Measurements from ENCODE around the gene TUBA4B. TPM values are rescaled to one million over a fixed set of nuclear protein-coding genes. Genes with fewer than 3 reads are reported as not detected.
A peak's percentile ranks its signal among the peaks of the same experiment; 100 is the strongest.

TUBA4B gene
- total RNA-seq, 1 experiment from 2014 or later, result not detected

GRCh38 chr2:219250049-219250781 is 2.8 kb upstream of the TUBA4B start:
- H3K4me3 Mint-ChIP-seq, result no peak overlapping the region
- H3K18ac ChIP-seq (ENCODE audit: insufficient read length, low read depth, low read length), result no peak overlapping the region

More at GRCh38 chr2:219250049-219250781, 2.8 kb upstream of the TUBA4B start:
- H2BK15ac ChIP-seq (ENCODE audit: low read depth, low read length), result no peak overlapping the region
- H3K4me1 ChIP-seq (ENCODE audit: insufficient read depth, low read length), result peaks cover 5% of the 10 kb centered on the region
- no peak overlapping the region for H2BK20ac ChIP-seq (ENCODE audit: low read depth, low read length, poor library complexity, severe bottlenecking)
- no peak overlapping the region for H4K91ac ChIP-seq (ENCODE audit: insufficient read length, low read depth, low read length)
- DNase-seq, result no peak
- no peaks in the 10 kb centered on the region for H3K9me3 ChIP-seq (ENCODE audit: control insufficient read depth, low read depth, low read length)
- no peak overlapping the region for H2BK120ac ChIP-seq (ENCODE audit: low read depth, low read length, poor library complexity, severe bottlenecking)
- peaks cover 44% of the 10 kb centered on the region for H3K27me3 Mint-ChIP-seq (ENCODE audit: low read depth)
- no peak overlapping the region for H3K56ac ChIP-seq (ENCODE audit: insufficient read length, low read depth, low read length)
- H3K36me3 Mint-ChIP-seq (ENCODE audit: insufficient read depth in 1 of 3, low read depth in 3 of 3), result peaks cover 9 to 24% (median 23%) of the 10 kb centered on the region in 3 experiments; a peak in 6 of 7 replicates
- H3K9me3 Mint-ChIP-seq, result no peaks in the 10 kb centered on the region; a peak in 1 of 5 replicates
- no peak overlapping the region for H2AK5ac ChIP-seq (ENCODE audit: insufficient read length, low read length)
- peaks cover 33 to 45% of the 10 kb centered on the region in 2 experiments for H3K4me1 Mint-ChIP-seq
- H4K5ac ChIP-seq (ENCODE audit: insufficient read length, low read depth, low read length), result no peak overlapping the region
- H3K23me2 ChIP-seq (ENCODE audit: insufficient read length, low read depth, low read length, poor library complexity, severe bottlenecking), result peaks cover 22% of the 10 kb centered on the region
- H3K27ac Mint-ChIP-seq, result peak overlapping the region in 2 of 3 experiments; percentile 29 to 81; a peak in 2 of 7 replicates
- H3K27me3 ChIP-seq (ENCODE audit: insufficient read depth, low read length), result peaks cover 8% of the 10 kb centered on the region
- no peaks in the 10 kb centered on the region for H3K79me1 ChIP-seq (ENCODE audit: insufficient read depth, low read depth, low read length, poor library complexity, severe bottlenecking)
- H3K27ac ChIP-seq (ENCODE audit: insufficient read length, low read depth, low read length), result no peak overlapping the region
- H3K23ac ChIP-seq (ENCODE audit: insufficient read length, low read depth, low read length), result no peak overlapping the region
- H2BK12ac ChIP-seq (ENCODE audit: insufficient read length, low read depth, low read length), result no peak overlapping the region
- H3K14ac ChIP-seq (ENCODE audit: insufficient read depth, low read length), result no peak overlapping the region
- TF ChIP-seq, protein P1, sequence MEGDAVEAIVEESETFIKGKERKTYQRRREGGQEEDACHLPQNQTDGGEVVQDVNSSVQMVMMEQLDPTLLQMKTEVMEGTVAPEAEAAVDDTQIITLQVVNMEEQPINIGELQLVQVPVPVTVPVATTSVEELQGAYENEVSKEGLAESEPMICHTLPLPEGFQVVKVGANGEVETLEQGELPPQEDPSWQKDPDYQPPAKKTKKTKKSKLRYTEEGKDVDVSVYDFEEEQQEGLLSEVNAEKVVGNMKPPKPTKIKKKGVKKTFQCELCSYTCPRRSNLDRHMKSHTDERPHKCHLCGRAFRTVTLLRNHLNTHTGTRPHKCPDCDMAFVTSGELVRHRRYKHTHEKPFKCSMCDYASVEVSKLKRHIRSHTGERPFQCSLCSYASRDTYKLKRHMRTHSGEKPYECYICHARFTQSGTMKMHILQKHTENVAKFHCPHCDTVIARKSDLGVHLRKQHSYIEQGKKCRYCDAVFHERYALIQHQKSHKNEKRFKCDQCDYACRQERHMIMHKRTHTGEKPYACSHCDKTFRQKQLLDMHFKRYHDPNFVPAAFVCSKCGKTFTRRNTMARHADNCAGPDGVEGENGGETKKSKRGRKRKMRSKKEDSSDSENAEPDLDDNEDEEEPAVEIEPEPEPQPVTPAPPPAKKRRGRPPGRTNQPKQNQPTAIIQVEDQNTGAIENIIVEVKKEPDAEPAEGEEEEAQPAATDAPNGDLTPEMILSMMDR (conservative IDR thresholded peaks at IDR 0.05), result no peak
- H4K8ac ChIP-seq (replicated peaks; ENCODE audit: insufficient read length, low read depth, low read length), result no peak overlapping the region
- no peak overlapping the region for H3T11ph ChIP-seq (ENCODE audit: low read length)
- no CpG with 5 or more reads among the region's 22 CpGs for WGBS (ENCODE audit: extremely low coverage, insufficient read length, low lambda C conversion rate)
- H2BK5ac ChIP-seq (ENCODE audit: insufficient read length, low read length), result no peak overlapping the region
- no peaks in the 10 kb centered on the region for H4K20me1 ChIP-seq (ENCODE audit: control insufficient read depth, insufficient read depth, insufficient read length)
- no peak overlapping the region for H2AFZ ChIP-seq (ENCODE audit: low read length)
- H3K4ac ChIP-seq (ENCODE audit: low read depth, low read length), result no peak overlapping the region
- no peak overlapping the region for H3K4me2 ChIP-seq (ENCODE audit: insufficient read depth, insufficient read length, low read length)
- H3K9ac ChIP-seq (ENCODE audit: extremely low read depth, insufficient read length, low read length), result no peak overlapping the region
- H3K79me2 ChIP-seq (ENCODE audit: insufficient read depth, low read length), result no peaks in the 10 kb centered on the region
